Caco-2 (cell line): ENCODE measurements around the gene ASCC1. TPM values are rescaled to one million over a fixed set of nuclear protein-coding genes. Genes with fewer than 3 reads are reported as not detected.
A peak's percentile ranks its signal among the peaks of the same experiment; 100 is the strongest.

Experiments
- BruUV-seq: library from RNA; stranded (reverse); fragments of 400-500 nt; replicated peaks from 2 replicates; lab custom pipeline; 2021; lab: Mats Ljungman, UMichigan
- CTCF ChIA-PET: fragments of 300-600 bp; sonication (Branson Sonifier 250); formaldehyde crosslinking; loops from one replicate; lab custom pipeline; 2022; ENCODE audit warnings: antibody characterized with exemption; lab: Charles Lee
- POLR2A ChIA-PET: fragments of 300-600 bp; sonication (Branson Sonifier 250); formaldehyde crosslinking; loops from one replicate; lab custom pipeline; 2022; ENCODE audit warnings: antibody characterized with exemption; lab: Charles Lee
- DNase-seq, 2 experiments: peaks; one replicate each; pipeline versions ENCODE4 v3.0.0 to v3.0.0-alpha.2; 2020 to 2022
- H3K27me3 ChIP-seq: replicated peaks from 2 replicates; pipeline ENCODE4 v1.6.0; 2011; ENCODE audit warnings: low read length; ENCODE audit not compliant: control insufficient read depth, insufficient read depth
- H3K36me3 ChIP-seq: 2 replicates; pipeline ENCODE4 v1.5.1; 2011; ENCODE audit warnings: low read length; ENCODE audit not compliant: control insufficient read depth, insufficient read depth
- H3K4me1 ChIP-seq: fragments of 250-450 bp; sonication (Bioruptor Pico); 2 replicates; pipeline ENCODE4 v1.5.1; 2020; ENCODE audit warnings: mild to moderate bottlenecking
- H3K4me3 ChIP-seq: 2 replicates; pipeline ENCODE4 v1.5.1; 2011; ENCODE audit warnings: low read depth, mild to moderate bottlenecking, control low read depth, low read length
- H3K9me3 ChIP-seq: fragments of 250-450 bp; sonication (Bioruptor Pico); 2 replicates; pipeline ENCODE4 v1.5.1; 2020; ENCODE audit warnings: mild to moderate bottlenecking, moderate library complexity
- H3K27ac Mint-ChIP-seq: one replicate; pipeline ENCODE4 v1.8.0; 2022; ENCODE audit warnings: mixed read lengths; ENCODE audit not compliant: unreplicated experiment
- H3K27me3 Mint-ChIP-seq: one replicate; pipeline ENCODE4 v1.8.0; 2022; ENCODE audit warnings: mixed read lengths; ENCODE audit not compliant: insufficient read depth, unreplicated experiment
- H3K36me3 Mint-ChIP-seq: one replicate; pipeline ENCODE4 v1.8.0; 2022; ENCODE audit warnings: mild to moderate bottlenecking, mixed read lengths; ENCODE audit not compliant: insufficient read depth, unreplicated experiment
- H3K4me1 Mint-ChIP-seq: one replicate; pipeline ENCODE4 v1.8.0; 2022; ENCODE audit warnings: low read depth, mixed read lengths; ENCODE audit not compliant: unreplicated experiment
- H3K4me3 Mint-ChIP-seq: one replicate; pipeline ENCODE4 v1.8.0; 2022; ENCODE audit warnings: mild to moderate bottlenecking, moderate library complexity, mixed read lengths; ENCODE audit not compliant: unreplicated experiment
- H3K9me3 Mint-ChIP-seq: one replicate; pipeline ENCODE4 v1.8.0; 2022; ENCODE audit warnings: mixed read lengths; ENCODE audit not compliant: unreplicated experiment
- intact Hi-C: fragments of 100-400 bp; cut with micrococcal nuclease; formaldehyde crosslinking; loops from one replicate; pipeline ENCODE4 v1.10.0; 2022; ENCODE audit not compliant: unreplicated experiment
- total RNA-seq: library from RNA; stranded (reverse); gene quantifications from 2 replicates; pipeline ENCODE4 v1.2.3, GENCODE V29; 2022
- TF ChIP-seq, protein P1 (sequence below), 2 experiments: fragments of 200-600 bp in 1 of 2; IDR thresholded peaks; 1 replicate in 1 of 2; 2 replicates in 1 of 2; pipeline versions ENCODE4 v1.5.1 to v1.8.0; 2011 to 2022; ENCODE audit warnings: antibody characterized with exemption in 1 of 2, control low read depth in 1 of 2, inconsistent platforms in 1 of 2, low read depth in 1 of 2, low read length in 1 of 2, mild to moderate bottlenecking in 1 of 2, moderate library complexity in 1 of 2; ENCODE audit not compliant: insufficient read depth in 1 of 2, severe bottlenecking in 1 of 2, unreplicated experiment in 1 of 2

The ASCC1 gene
- total RNA-seq, 1 experiment from 2014 or later: 73.7 TPM

DNA sequence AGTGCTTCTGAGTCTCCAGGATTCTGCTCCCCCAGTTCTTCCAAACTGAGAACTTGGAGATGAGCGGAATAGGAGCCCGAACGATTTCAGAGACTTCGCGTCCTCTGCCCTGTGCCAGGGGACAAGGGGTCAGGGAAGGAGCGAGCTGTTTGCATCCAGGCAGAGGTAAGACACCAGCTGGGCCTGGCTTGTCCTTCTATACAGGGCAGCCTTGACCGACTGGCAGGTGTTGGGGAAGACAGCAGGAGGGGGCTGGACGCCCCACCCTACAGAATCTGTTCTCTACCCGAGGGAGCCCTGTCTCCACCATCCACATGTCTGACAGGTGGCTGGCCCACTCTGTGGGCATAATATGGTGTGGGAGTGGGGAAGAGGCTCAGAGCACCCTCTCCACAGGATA is 134.9 kb downstream of the ASCC1 start:
- CTCF ChIA-PET: interaction anchor here (2.9 kb wide), 1 partner anchor 33 kb away, joined by 10 read pairs; no protein-coding TSS in a partner anchor
- DNase-seq: no peak
- no TSS peak for BruUV-seq

DNA sequence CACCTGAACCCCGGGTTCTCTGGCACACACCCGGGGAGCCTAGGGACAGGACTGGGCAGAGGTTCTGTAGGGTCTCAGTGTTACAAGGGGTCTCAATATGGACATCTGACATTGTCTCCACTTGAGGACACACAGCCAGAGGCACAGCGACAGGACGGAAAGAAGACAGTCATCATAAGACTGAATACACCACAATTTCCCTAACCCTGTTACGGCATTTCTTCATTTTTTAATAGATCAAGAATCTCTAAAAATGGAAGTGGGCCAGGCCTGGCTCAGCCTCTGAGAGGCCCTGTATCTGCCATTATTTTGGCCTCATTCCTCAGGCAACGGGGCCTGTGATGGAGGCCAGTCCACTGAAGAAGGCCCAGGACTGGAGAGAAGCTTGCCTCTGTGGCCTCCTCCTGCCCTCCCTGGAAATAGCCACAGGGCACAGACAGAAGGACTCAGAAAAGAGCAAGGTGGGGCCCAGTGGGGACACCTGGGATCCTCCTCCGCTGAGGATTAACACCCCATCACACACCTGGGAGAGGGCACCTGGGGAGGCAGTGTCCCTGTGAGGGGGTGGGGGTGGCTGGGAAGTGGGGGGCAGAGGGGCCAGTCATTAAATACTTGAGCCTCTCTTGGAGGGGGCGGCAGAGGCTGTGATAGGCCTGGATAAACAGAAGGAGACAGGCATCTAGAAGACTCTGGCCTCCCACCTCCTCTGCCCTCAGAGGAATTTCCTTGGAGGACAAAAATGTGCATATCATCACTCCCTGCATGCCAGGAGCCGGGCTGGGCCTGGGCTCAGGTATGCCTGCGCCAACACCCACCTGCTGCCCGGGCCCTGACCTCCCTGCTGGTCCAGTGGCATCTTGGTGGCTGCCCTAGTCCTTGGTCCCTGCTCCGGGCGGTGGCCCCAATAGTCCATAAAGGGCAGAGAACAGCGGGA is 135.8 kb downstream of the ASCC1 start:
- CTCF ChIA-PET: interaction anchor here (2.9 kb wide), 1 partner anchor 32 kb away, joined by 10 read pairs; no protein-coding TSS in a partner anchor
- H3K4me3 ChIP-seq: no peak overlapping the region
- POLR2A ChIA-PET: no interaction called here

More for the DNA sequence above, 134.9 kb downstream of the ASCC1 start:
- H3K4me1 ChIP-seq: peaks cover 13% of the 10 kb centered on the region
- H3K27ac Mint-ChIP-seq: peak overlapping the region; percentile 35
- H3K27me3 ChIP-seq: no peaks in the 10 kb centered on the region
- H3K4me3 Mint-ChIP-seq: no peak overlapping the region
- no peak overlapping the region for H3K4me3 ChIP-seq
- no peaks in the 10 kb centered on the region for H3K9me3 Mint-ChIP-seq
- no peaks in the 10 kb centered on the region for H3K36me3 Mint-ChIP-seq
- POLR2A ChIA-PET: no interaction called here
- H3K27me3 Mint-ChIP-seq: no peaks in the 10 kb centered on the region
- intact Hi-C loops: no loop called here
- TF ChIP-seq, protein P1, sequence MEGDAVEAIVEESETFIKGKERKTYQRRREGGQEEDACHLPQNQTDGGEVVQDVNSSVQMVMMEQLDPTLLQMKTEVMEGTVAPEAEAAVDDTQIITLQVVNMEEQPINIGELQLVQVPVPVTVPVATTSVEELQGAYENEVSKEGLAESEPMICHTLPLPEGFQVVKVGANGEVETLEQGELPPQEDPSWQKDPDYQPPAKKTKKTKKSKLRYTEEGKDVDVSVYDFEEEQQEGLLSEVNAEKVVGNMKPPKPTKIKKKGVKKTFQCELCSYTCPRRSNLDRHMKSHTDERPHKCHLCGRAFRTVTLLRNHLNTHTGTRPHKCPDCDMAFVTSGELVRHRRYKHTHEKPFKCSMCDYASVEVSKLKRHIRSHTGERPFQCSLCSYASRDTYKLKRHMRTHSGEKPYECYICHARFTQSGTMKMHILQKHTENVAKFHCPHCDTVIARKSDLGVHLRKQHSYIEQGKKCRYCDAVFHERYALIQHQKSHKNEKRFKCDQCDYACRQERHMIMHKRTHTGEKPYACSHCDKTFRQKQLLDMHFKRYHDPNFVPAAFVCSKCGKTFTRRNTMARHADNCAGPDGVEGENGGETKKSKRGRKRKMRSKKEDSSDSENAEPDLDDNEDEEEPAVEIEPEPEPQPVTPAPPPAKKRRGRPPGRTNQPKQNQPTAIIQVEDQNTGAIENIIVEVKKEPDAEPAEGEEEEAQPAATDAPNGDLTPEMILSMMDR (IDR thresholded peaks at IDR 0.05; ENCODE audit: insufficient read depth in 1 of 2, low read depth in 1 of 2, low read length in 1 of 2, severe bottlenecking in 1 of 2, unreplicated experiment in 1 of 2): no peak
- H3K4me1 Mint-ChIP-seq: peaks cover 14% of the 10 kb centered on the region
- no peaks in the 10 kb centered on the region for H3K36me3 ChIP-seq
- H3K9me3 ChIP-seq: no peaks in the 10 kb centered on the region

DNA sequence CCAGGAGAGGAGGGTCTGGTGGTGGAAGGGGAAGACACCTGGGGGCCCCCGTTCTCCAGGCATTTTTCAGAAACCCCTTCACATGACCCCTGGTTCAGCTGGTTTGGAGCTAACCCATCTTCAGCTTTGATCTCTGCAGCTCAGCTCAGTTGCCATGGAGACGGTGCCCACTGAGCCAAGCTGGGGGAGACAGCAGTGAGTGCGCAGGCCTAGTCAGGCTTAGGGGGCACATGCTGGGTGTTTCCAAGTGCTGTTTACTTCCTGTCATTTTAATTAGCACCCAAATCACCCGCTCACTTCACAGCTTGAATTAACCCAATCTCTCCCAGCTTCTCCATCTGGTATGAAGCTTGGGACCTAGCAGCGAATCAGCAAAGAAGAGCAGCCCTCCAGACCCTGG is 136.7 kb downstream of the ASCC1 start:
- Histone ChIP-seq H3K4me3 (no peak overlapping the region), H3K4me1 (peaks cover 13% of the 10 kb centered on the region), H3K27me3 (no peaks in the 10 kb centered on the region), H3K36me3 (no peaks in the 10 kb centered on the region), H3K9me3 (no peaks in the 10 kb centered on the region)
- no peaks in the 10 kb centered on the region for H3K9me3 Mint-ChIP-seq
- no TSS peak for BruUV-seq
- DNase-seq: peak in 1 of 2 experiments; percentile 33
- CTCF ChIA-PET: interaction anchor here (0.8 to 2.9 kb wide), 2 partner anchors 31 to 183 kb away, joined by 3 to 10 read pairs; no protein-coding TSS in a partner anchor
- H3K4me3 Mint-ChIP-seq: no peak overlapping the region
- POLR2A ChIA-PET: no interaction called here
- TF ChIP-seq, protein P1 (IDR thresholded peaks at IDR 0.05; ENCODE audit: insufficient read depth in 1 of 2, low read depth in 1 of 2, low read length in 1 of 2, severe bottlenecking in 1 of 2, unreplicated experiment in 1 of 2): no peak
- intact Hi-C loops: no loop called here
- H3K27ac Mint-ChIP-seq: no peak overlapping the region
- H3K36me3 Mint-ChIP-seq: no peaks in the 10 kb centered on the region
- H3K27me3 Mint-ChIP-seq: no peaks in the 10 kb centered on the region
- H3K4me1 Mint-ChIP-seq: peaks cover 18% of the 10 kb centered on the region

More for the DNA sequence above, 135.8 kb downstream of the ASCC1 start:
- Histone ChIP-seq H3K27me3 (no peaks in the 10 kb centered on the region), H3K4me1 (peaks cover 13% of the 10 kb centered on the region), H3K9me3 (no peaks in the 10 kb centered on the region), H3K36me3 (no peaks in the 10 kb centered on the region)
- Mint-ChIP-seq H3K9me3 (no peaks in the 10 kb centered on the region), H3K36me3 (no peaks in the 10 kb centered on the region), H3K27ac (peak overlapping the region; percentile 53), H3K4me3 (no peak overlapping the region), H3K27me3 (no peaks in the 10 kb centered on the region), H3K4me1 (peaks cover 18% of the 10 kb centered on the region)
- BruUV-seq: no TSS peak
- DNase-seq: peak in 1 of 2 experiments; percentile 70
- intact Hi-C loops: no loop called here
- TF ChIP-seq, protein P1 (IDR thresholded peaks at IDR 0.05; ENCODE audit: insufficient read depth in 1 of 2, low read depth in 1 of 2, low read length in 1 of 2, severe bottlenecking in 1 of 2, unreplicated experiment in 1 of 2): no peak
